HepG2 (cell line): ENCODE measurements around the gene VEZF1. TPM values are rescaled to one million over a fixed set of nuclear protein-coding genes. Genes with fewer than 3 reads are reported as not detected.

ENCODE experiments used
- ATAC-seq: fragments of 200-7000 bp; cut with Tn5 transposase; 3 replicates; pipeline ENCODE4 v1.9.1; 2020; ENCODE audit warnings: mild to moderate bottlenecking, moderate library complexity
- BruUV-seq: library from RNA; stranded (reverse); fragments of 400-500 nt; replicated peaks from 2 replicates; lab custom pipeline; 2021; lab: Mats Ljungman, UMichigan
- CTCF ChIA-PET: fragments of 300-600 bp; formaldehyde crosslinking; extraction: SDS; loops from one replicate; lab custom pipeline; 2021; ENCODE audit warnings: low total read pairs, inconsistent platforms, low intra/inter-chr PET ratio; lab: Yijun Ruan, JAX
- POLR2A ChIA-PET: fragments of 350-600 bp; sonication (Branson Sonifier 250); formaldehyde crosslinking; loops from one replicate; lab custom pipeline; 2020; ENCODE audit warnings: antibody characterized with exemption, inconsistent platforms; lab: Yijun Ruan, JAX
- DNase-seq: peaks from one replicate; pipeline ENCODE4 v3.0.0-alpha.2; 2015; ENCODE audit warnings: low spot score
- FAIRE-seq: peaks from 3 replicates; lab custom pipeline; 2011; peaks lifted over from hg19 to GRCh38; lab: Jason Lieb, UNC
- H2AFZ ChIP-seq: one replicate; pipeline ENCODE4 v1.6.1; 2011; ENCODE audit warnings: low read length, inconsistent platforms
- H3K27ac ChIP-seq: fragments of 300-600 bp; 3 replicates; pipeline ENCODE4 v1.8.0; 2011; ENCODE audit warnings: mixed run types, mild to moderate bottlenecking, mixed read lengths, low read length, inconsistent platforms; ENCODE audit not compliant: insufficient read depth; ENCODE audit errors: extremely low read length
- H3K27me3 ChIP-seq, 2 experiments: fragments of 200-600 bp in 1 of 2; 2 replicates in 1 of 2; 3 replicates in 1 of 2; pipeline versions ENCODE4 v1.6.0 to v1.8.0; 2011; ENCODE audit warnings: low read length in 2 of 2, mild to moderate bottlenecking in 2 of 2, moderate library complexity in 2 of 2, inconsistent platforms in 1 of 2; ENCODE audit not compliant: insufficient read depth in 2 of 2, control insufficient read depth in 1 of 2
- H3K36me3 ChIP-seq, 2 experiments: fragments of 200-600 bp in 1 of 2; replicated peaks in 1 of 2; 2 replicates in 1 of 2; 3 replicates in 1 of 2; pipeline versions ENCODE4 v1.5.1 to v1.8.0; 2011; ENCODE audit warnings: low read length in 2 of 2, inconsistent platforms in 1 of 2; ENCODE audit not compliant: insufficient read depth in 2 of 2, control insufficient read depth in 1 of 2
- H3K4me1 ChIP-seq: 2 replicates; pipeline ENCODE4 v1.5.1; 2012; ENCODE audit warnings: low read length, inconsistent platforms; ENCODE audit not compliant: insufficient read depth
- H3K4me2 ChIP-seq: 2 replicates; pipeline ENCODE4 v1.6.0; 2011; ENCODE audit warnings: low read depth, low read length, inconsistent platforms
- H3K4me3 ChIP-seq, 3 experiments: fragments of 200-600 bp in 1 of 3; sonication (generic), shearing (Covaris generic) in 1 of 3; replicated peaks in 1 of 3; 2 replicates each; pipeline ENCODE4 v1.5.1; 2011 to 2016; ENCODE audit warnings: low read length in 3 of 3, inconsistent platforms in 2 of 3, low read depth in 2 of 3, mild to moderate bottlenecking in 2 of 3, control low read depth in 1 of 3, mixed read lengths in 1 of 3; ENCODE audit not compliant: insufficient read depth in 1 of 3
- H3K79me2 ChIP-seq: one replicate; pipeline ENCODE4 v1.6.1; 2011; ENCODE audit warnings: low read length, inconsistent platforms; ENCODE audit not compliant: insufficient read depth
- H3K9ac ChIP-seq: 2 replicates; pipeline ENCODE4 v1.6.0; 2011; ENCODE audit warnings: mild to moderate bottlenecking, low read depth, low read length, inconsistent platforms; ENCODE audit not compliant: insufficient read depth
- H3K9me3 ChIP-seq: 2 replicates; pipeline ENCODE4 v1.5.1; 2012; ENCODE audit warnings: mild to moderate bottlenecking, low read length
- H4K20me1 ChIP-seq: 2 replicates; pipeline ENCODE4 v1.6.0; 2011; ENCODE audit warnings: inconsistent platforms, mild to moderate bottlenecking, low read length, moderate library complexity; ENCODE audit not compliant: insufficient read depth
- AGO2 ChIP-seq: fragments of 200-400 bp; formaldehyde crosslinking; optimal IDR thresholded peaks from 2 replicates; pipeline ENCODE3; 2017; ENCODE audit warnings: mild to moderate bottlenecking, low read depth, low read length, moderate library complexity
- CENPT ChIP-seq: sonication (generic); formaldehyde crosslinking; IDR thresholded peaks from 2 replicates; pipeline ENCODE4 v1.8.0; 2022; ENCODE audit warnings: low read depth, mild to moderate bottlenecking, moderate library complexity, missing genetic modification reagents
- MYPOP ChIP-seq: sonication (generic); formaldehyde crosslinking; IDR thresholded peaks from 2 replicates; pipeline ENCODE4 v1.8.1; 2023; ENCODE audit warnings: mild to moderate bottlenecking, moderate library complexity, missing genetic modification reagents
- POLR2A ChIP-seq, 2 experiments: IDR thresholded peaks; 2 replicates each; pipeline ENCODE4 v1.6.1; 2011; ENCODE audit warnings: low read depth in 2 of 2, low read length in 2 of 2, mild to moderate bottlenecking in 1 of 2, moderate library complexity in 1 of 2; ENCODE audit not compliant: insufficient read depth in 1 of 2
- RAD21 ChIP-seq: fragments of 450-650 bp; formaldehyde crosslinking; IDR thresholded peaks from 2 replicates; pipeline ENCODE4 v1.5.0; 2020; ENCODE audit warnings: mild to moderate bottlenecking
- RBFOX2 ChIP-seq: fragments of 200-400 bp; formaldehyde crosslinking; IDR thresholded peaks from 2 replicates; pipeline ENCODE4 v1.6.1; 2017; ENCODE audit warnings: low read depth, mild to moderate bottlenecking, low read length
- XBP1 ChIP-seq: sonication (generic); formaldehyde crosslinking; IDR thresholded peaks from 2 replicates; pipeline ENCODE4 v1.5.0; 2020; ENCODE audit warnings: missing genetic modification reagents
- ZNF282 ChIP-seq: fragments of 450-650 bp; IDR thresholded peaks from 2 replicates; pipeline ENCODE4 v1.6.1; 2018; ENCODE audit not compliant: partially characterized antibody
- ZNF292 ChIP-seq: sonication (generic); formaldehyde crosslinking; IDR thresholded peaks from 2 replicates; pipeline ENCODE4 v1.8.1; 2022; ENCODE audit warnings: mild to moderate bottlenecking, low read depth, missing genetic modification reagents, borderline replicate concordance
- ZNF414 ChIP-seq: sonication (generic); formaldehyde crosslinking; IDR thresholded peaks from 2 replicates; pipeline ENCODE4 v1.5.0; 2020; ENCODE audit warnings: missing genetic modification reagents
- WGBS: methylation state at CpG from one replicate; pipeline ENCODE4 v1.1.6; 2017; ENCODE audit warnings: low lambda C conversion rate; 5-methylcytosine and 5-hydroxymethylcytosine counted together
- in situ Hi-C: cut with HindIII; loops from 2 replicates; pipeline ENCODE4 v1.10.0; 2017; ENCODE audit warnings: low pct_unique_long_range_greater_than_20kb; ENCODE audit not compliant: extremely low pct_ligation_motif_present
- intact Hi-C: fragments of 100-400 bp; cut with micrococcal nuclease; formaldehyde crosslinking; loops from one replicate; pipeline ENCODE4 v1.10.0; 2022; ENCODE audit not compliant: unreplicated experiment
- polyA plus RNA-seq, 8 experiments: library from polyadenylated mRNA; depleted of rRNA in 3 of 8; stranded (reverse) in 7 of 8; unstranded in 1 of 8; fragments of >200 nt; fragmentation: Illumina TruSeq in 4 of 8; extraction: Trizol in 4 of 8; gene quantifications; 2 replicates each; pipeline versions ENCODE4 v1.2.1 to v1.2.3, GENCODE V29; 2011 to 2016; ENCODE audit warnings: low read depth in 4 of 8, missing spikeins in 1 of 8, mixed read lengths in 1 of 8; ENCODE audit not compliant: insufficient read depth in 1 of 8
- total RNA-seq, 5 experiments: library from RNA; depleted of rRNA; stranded (reverse); fragments of >200 nt; fragmentation: Illumina TruSeq; extraction: Trizol; gene quantifications; 2 replicates each; pipeline ENCODE4 v1.2.3, GENCODE V29; 2016; ENCODE audit warnings: low read depth in 1 of 5

Gene VEZF1
- total and polyA plus RNA-seq, 2 of the 13 experiments (the other 11 are each of a cell fraction or from before 2014, with no cell fraction given): 45.9 to 49.7 TPM

DNA sequence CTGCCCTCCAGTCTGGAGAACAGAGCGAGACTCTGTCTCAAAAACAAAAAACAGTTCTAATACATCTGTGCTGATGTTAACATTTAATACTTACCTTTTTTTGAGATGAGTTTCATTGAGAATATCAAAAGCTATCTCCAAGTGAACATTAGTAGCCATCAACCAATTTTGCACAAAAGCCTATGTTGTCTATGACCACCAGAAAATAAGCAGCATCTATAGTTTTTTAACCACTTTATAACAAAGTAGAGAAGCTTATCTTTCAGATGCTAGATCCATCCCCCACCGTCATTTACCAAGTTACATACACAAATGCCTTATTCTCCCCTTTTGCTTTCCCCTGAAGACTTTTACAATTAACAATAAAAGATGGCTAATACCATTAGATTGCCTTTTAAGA lies 14.9 kb upstream of the VEZF1 start:
- POLR2A ChIA-PET: interaction anchor here (0.8 to 2.0 kb wide), 3 partner anchors 80 to 143 kb away, joined by 3 to 6 read pairs (median 3); no protein-coding TSS in a partner anchor
- ATAC-seq (no peak), FAIRE-seq (no peak), DNase-seq (no peak)
- BruUV-seq: no TSS peak
- Histone ChIP-seq H3K4me3 (no peak overlapping the region), H3K9ac (no peak overlapping the region), H3K4me2 (peak overlapping the region; percentile 91), H3K79me2 (peaks cover 53% of the 10 kb centered on the region), H3K27ac (no peak overlapping the region), H3K9me3 (no peaks in the 10 kb centered on the region), H4K20me1 (peaks cover 61% of the 10 kb centered on the region), H3K27me3 (no peaks in the 10 kb centered on the region; a peak in 1 of 5 replicates), H3K36me3 (peaks cover 4 to 47% of the 10 kb centered on the region in 2 experiments), H3K4me1 (peaks cover 52% of the 10 kb centered on the region), H2AFZ (no peak overlapping the region)
- in situ Hi-C loops (no loop called here), intact Hi-C loops (no loop called here)
- no peak for TF ChIP-seq ZNF414 (CRISPR knock-in tag)
- no peak for TF ChIP-seq MYPOP (CRISPR knock-in tag)
- no peak for TF ChIP-seq XBP1 (CRISPR knock-in tag)
- TF ChIP-seq CENPT: no peak
- no peak for TF ChIP-seq ZNF292 (CRISPR knock-in tag)
- TF ChIP-seq RBFOX2: peak; percentile 77
- TF ChIP-seq POLR2A (IDR thresholded peaks at IDR 0.05; ENCODE audit: insufficient read depth in 1 of 2, low read depth in 2 of 2, low read length in 2 of 2): peak in 1 of 2 experiments; percentile 30; a peak in 1 of 4 replicates
- no peak for TF ChIP-seq ZNF282
- TF ChIP-seq RAD21: 0 out of 2 replicates have a peak, but pooled peaks have one; percentile 7
- peak; percentile 47 for TF ChIP-seq AGO2
- CTCF ChIA-PET: no interaction called here
- WGBS: 100% methylated on average over 2 of the region's 2 CpGs
